HG03342 (cell line): ENCODE data around the gene ZNF628.

Experiments
- ATAC-seq: cut with Tn5 transposase; IDR thresholded peaks from one replicate; pipeline ENCODE4 v1.9.1; 2021; ENCODE audit warnings: mild to moderate bottlenecking, moderate library complexity; ENCODE audit not compliant: unreplicated experiment

ZNF628 gene

DNA sequence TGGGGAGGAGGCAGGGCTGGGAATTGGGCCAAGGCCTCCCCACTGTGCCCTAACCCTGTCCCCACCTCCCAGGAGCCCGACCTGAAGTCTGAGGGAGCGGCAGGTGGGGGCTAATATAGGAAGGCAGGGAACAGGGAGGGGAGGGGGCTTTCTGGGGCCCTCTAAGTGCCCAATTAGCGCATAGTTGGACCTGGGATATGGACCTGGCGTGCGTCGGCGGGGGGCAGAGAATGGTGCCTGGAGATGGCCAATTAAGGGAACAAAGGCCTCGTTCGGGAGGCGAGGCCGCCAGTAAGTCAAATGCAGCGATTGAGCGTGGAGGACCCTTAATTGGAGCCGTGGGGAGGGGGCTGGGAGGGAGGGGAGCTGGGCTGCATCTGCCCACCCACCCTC, 11.8 kb upstream of the ZNF628 start, which contains the start of gene C19orf85:
Gene C19orf85, minus strand, starts transcription at position 90 of the 393 bp plus-strand sequence. CDS start 197 bp downstream, outside the sequence.
- no peak for ATAC-seq

DNA sequence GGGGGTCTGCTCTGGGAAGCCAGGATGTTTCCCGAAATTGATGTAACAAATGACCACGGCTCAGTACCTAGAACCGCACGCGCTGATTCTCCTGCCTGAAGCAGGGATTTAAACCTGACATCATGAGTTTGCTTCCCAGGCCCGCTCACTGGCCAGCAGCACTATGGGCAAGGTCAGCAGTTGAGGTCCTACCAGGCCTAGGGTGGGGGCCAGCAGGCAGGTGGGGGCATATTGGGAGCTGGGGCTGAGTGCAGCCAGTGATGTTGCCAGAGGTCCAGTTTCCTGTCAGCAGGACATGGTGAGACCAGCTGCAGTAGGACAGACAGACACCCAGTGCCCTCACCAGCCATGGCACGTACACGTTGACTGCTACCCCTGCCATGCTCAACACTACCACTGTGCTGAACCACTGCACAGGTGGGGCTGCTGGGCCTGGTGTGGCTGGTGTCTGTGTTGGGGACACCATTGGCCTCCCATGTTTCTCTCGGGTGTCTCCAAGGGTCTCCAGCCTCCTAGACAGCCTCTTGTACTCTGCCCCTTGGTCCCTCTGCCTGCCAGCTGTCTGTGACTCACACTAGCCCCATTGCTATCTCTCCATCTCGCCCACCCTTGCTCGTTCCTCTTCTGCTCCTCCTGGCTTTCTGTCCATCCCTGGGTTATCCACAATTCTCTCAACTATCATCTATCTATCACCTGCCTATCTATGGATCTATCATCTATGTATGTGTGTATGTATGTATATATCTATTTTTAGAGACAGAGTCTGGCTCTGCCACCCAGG, 10.8 kb upstream of the ZNF628 start:
- no peak for ATAC-seq

DNA sequence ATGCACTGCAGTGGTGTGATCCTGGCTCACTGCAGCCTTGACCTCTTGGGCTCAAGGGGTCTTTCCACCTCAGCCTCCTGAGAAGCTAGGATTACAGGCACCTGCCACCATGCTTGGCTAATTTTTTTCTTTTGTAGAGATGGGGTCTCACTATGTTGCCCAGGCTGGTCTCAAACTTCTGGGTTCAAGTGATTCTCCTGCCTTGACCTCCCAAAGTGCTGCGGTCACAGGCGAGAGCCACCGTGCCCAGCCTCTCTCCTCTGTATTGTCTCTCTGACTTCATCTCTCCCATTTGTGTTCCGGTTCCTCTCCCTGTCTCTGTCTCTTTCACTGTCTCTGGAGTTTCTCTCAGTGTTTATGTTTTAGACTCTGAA, 10.2 kb upstream of the ZNF628 start:
- no peak for ATAC-seq

DNA sequence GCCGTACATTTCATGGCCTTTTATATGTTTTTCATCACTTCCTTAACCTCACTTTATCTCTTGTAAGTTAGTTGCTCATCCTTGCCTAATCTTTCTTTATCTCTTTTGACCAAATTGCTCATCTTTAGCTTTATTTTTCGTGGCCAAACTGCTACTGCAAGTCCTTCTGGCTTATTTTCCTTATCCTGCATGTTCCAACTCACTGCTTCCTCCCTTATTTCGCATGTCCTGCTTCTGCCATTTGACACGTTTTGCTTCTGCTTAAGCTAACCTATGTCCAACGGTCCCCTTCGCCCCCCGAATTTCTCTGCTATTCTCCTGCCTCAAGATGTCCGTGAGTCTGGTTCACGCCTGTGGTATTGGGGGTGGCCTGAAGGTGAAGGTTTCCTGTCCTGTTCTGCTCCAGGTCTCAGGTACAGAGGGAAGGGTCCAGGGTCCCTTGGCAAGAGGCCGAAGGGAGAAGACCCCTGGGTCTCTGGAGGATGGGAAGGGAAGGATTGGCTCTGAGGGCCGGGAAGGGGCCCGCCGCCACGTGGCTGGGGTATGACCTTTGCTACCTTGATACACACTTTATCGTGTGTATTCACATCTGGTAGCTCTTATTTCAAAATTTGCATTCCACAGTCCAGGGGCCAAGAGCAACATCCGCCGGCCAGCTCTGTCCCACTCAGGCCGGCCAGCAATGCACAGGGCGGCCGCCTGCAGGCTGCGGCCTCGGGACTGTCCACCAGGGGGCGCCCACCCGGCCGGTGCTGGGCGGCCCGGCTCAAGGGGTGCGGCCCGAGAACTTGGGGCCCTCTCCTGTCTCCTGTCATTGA, 9.0 kb upstream of the ZNF628 start:
- no peak for ATAC-seq

DNA sequence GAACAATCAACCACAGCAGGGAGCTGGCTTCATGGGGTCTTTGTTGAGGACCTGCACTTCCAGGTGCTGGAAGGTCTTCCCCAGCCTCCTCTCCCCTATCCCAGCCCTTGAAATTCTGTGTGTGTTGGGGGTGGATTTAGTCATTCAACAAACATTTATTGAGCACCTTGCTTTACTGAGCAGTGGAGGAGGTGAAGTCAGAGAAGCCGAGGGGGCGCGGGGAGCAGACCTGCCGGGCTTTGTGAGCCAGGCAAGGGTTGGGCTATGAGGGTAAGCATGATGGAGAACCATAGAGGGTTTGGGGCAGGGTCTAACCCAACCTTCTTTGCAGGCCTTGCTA, 8.4 kb upstream of the ZNF628 start:
- no peak for ATAC-seq

DNA sequence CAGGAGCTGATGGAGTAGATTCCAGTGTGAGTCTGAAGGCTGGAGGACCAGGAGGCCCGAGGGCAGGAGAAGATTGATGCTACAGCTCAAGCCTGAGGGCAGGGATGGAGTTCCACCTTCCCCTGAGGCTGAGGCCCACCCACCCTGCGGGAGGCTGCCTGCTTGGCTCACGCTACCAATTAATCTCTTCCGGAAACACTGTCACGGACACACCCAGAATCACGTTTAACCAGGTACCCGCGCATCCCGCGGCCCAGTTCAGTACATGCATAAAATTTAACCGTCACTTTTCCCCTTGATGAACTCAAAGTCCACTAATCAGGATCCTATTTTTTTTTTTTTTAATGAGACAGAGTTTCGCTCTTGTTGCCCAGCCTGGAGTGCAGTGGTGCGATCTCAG, 5.2 kb upstream of the ZNF628 start:
- ATAC-seq: no peak

DNA sequence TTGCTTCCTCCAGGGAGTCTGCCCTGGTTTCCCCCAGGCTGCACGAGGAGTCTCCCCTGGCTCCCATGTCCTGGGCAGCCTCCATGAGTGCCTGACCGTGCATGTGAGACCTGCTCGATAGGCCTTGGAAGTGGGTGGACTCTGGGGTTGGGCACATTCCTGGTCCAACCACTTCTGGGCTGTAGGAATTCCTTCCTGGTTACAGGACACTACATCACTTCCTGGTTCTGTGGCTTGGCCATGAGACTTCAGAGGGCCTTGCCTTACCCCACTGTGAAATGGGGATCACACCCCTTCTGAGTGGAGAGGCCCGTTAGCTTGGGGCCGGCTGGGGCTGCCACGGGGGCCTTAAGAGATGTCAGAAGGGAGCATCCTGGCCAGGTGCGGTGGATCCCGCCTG, 4.0 kb upstream of the ZNF628 start:
- ATAC-seq: no peak

DNA sequence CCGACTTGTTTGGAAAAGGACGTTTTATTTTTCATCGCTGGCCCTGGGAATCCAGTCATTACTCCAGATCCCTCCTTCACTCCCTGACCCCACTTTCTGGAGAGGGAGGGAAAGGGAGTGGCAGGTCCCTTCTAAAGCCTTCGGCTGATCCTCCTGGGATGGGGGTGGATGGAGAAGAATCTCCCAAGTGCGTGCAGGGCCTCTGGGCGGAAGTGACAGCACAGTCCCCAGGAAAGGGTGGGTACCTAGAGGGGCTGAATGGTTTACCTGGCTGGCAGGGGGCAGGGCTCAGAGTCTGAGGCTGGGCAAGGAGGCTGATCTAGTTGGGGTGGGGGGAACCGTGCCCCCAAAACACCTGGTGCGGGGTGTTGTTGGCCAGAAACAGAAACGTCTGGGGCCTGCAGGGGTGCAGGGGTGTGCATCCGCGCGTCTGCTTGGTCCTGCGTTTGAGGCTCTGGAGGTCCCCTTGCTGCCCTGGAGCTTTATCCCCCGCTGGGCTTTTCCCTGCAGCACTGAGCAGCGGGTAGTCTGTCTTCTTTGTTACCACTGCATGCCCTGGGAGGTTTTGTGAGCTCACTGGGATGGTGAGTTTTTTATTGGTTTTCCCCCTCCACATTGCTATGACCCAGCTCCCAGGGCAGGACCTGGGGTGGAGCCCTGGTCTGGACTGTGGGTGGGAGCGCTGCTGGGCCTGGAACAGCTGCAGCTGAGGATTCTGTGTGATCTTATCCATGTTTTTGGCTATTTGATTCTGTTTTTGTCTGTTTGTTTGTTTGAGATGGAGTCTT, 3.0 kb upstream of the ZNF628 start:
- no peak for ATAC-seq

DNA sequence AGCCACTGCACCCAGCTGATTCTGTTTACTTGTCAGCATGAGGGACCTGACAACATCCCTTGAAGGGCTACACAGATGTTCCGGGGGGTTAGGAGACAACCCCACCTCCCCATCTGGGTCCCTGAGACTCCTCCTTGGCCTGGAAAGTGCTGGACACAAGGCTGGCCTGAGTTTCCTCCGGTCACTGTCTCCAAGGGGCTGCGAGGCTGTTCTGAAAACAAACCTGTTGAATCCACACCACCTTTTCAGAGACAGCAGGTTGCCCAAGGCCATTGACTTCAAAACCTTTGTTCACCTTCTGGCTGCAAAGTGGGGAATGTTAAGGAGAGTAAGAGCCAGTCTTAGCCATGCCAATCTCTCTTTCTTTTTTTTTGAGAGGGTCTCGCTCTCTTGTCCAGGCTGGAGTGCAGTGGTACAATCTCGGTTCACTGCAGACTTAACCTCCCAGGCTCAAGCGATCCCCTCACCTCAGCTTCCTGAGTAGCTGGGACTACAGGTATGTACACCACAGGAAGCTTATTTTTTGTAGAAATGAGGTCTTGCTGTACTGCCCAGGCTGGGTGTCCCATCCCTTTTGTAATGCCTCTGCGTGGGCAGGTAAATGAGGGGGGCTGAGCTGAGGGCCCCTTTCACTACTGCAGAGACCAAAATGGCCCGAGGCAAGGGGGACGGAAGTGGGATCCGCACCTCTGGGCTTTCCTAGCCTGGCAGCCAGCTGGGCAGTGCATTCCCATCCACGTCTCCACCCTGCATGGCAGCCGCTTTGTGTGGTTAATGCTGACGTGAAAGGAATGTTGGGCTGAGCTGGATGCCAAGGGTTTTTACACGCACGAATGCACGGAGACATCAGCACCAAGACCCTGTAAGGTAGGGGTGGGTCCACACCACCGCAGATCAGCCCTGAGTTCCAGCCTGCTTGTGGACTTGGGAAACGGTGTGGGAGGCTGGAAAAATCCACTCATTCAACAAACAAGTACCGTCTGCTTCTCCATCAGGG, 1.9 kb upstream of the ZNF628 start:
- no peak for ATAC-seq

DNA sequence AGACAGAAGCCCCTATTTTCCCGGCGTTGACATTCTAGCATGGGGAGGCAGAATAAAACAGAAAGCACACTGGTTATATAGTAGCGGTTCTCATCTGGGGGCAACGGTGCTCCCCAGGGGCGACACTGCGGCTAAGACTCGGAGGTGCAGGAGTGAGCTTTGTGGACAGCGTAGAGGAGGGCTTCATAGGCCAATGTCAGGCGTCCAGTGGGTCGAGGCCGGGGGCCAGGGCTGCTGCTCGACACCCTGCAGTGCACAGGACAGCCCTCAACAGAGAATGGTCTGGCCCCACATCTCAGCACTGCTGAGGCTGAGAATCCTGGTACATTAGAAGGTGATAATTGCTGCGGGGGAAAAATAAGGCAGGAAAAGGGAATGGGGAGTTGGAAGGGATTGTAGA, 1.5 kb downstream of the ZNF628 start:
- no peak for ATAC-seq

DNA sequence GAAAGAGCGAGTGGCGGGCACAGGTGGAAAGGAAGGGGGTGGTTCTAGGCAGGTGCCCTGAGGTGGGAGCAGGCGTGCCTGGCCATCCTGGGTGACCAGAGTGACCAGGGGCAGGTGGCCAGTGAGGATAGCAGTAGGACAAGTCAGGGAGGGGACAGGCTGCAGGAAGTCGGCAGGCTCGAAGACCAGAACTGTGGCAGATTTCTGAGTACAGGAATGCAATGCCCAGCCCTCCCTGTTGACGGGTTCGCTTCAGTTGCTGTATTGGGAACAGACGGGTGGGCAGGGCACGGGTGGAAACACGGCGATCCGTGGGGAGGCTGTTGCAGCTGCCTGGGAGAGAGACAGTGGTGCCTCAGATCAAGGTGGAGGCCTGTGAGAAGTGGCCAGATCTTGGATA, 1.9 kb downstream of the ZNF628 start:
- no peak for ATAC-seq

DNA sequence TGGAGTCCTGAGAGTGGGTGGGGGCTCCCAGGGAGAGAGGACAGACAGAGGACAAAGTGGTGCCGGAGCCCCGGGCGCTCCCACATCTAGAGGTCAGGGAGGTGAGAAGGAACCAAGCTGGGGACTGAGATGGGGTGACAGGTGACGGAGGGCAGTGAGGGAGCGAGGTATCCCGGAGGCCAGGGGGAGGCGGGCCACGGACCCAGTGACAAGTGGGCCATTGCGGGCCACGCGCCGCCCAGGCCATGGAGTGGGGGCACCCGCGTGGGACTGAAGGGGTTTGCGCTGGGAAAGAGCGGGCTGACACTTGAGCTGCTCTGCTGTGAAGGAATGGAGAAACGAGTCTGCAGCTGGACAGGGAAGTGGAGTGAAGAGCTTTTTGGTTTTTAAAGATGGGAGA, 2.6 kb downstream of the ZNF628 start:
- no peak for ATAC-seq

DNA sequence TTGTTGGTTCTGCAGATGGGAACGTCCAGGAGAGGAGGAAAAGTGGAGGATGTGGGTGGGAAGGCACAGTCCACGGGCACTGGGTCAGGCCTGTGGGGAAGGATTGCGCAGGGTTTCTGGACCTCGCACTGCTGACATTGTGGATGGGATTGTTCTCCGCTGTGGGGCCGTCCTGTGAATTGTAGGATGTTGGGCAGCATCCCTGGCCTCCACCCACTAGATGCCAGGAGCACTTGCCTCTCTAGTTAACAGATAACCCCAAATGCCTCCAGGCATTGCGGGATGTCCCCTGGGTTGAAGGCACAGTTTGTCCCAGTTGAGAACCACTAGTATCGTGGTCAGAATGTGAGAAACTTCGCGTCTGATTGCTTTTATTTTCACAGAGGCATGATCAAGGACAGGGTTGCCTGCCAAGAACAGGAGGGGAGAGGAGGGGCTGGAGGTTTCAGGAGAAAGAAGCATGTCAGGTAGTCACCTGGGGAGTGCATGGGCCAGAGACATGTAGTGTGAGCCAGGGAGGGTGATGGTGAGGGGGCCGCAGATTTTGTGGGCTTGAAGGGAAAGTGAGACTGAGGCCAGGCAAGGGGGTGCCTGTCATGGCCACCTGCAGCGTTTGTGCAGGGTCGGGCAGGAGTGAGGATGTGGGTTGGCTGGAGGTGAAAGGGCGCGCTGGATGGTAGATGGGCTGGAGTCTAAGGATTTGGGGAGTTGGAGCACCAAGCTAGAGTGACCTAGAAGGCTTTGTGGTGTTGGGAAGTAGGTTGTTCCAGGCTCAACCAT, 3.2 kb downstream of the ZNF628 start:
- no peak for ATAC-seq

DNA sequence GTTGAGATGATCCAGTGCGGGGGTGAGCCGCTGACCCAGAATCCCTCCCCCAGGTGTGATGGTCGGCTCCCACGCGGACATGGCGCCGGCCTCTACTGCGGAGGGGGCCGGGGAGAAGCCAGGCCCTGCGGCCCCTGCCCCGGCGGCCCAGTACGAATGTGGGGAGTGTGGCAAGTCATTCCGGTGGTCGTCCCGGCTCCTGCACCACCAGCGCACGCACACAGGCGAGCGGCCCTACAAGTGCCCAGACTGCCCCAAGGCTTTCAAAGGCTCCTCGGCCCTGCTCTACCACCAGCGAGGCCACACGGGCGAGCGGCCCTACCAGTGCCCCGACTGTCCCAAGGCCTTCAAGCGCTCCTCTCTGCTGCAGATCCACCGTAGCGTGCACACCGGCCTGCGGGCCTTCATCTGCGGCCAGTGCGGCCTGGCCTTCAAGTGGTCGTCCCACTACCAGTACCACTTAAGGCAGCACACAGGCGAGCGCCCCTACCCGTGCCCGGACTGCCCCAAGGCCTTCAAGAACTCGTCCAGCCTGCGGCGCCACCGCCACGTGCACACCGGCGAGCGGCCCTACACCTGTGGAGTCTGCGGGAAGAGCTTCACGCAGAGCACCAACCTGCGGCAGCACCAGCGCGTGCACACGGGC, 4.9 kb downstream of the ZNF628 start:
- ATAC-seq: no peak

DNA sequence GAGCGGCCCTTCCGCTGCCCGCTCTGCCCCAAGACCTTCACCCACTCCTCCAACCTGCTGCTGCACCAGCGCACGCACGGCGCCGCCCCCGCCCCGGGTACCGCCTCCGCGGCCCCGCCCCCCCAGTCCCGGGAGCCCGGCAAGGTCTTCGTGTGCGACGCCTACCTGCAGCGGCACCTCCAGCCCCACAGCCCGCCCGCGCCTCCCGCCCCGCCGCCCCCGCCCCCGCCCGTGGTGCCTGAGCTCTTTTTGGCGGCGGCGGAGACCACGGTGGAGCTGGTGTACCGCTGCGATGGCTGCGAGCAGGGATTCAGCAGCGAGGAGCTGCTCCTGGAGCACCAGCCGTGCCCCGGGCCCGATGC, 5.4 kb downstream of the ZNF628 start:
- ATAC-seq: no peak

DNA sequence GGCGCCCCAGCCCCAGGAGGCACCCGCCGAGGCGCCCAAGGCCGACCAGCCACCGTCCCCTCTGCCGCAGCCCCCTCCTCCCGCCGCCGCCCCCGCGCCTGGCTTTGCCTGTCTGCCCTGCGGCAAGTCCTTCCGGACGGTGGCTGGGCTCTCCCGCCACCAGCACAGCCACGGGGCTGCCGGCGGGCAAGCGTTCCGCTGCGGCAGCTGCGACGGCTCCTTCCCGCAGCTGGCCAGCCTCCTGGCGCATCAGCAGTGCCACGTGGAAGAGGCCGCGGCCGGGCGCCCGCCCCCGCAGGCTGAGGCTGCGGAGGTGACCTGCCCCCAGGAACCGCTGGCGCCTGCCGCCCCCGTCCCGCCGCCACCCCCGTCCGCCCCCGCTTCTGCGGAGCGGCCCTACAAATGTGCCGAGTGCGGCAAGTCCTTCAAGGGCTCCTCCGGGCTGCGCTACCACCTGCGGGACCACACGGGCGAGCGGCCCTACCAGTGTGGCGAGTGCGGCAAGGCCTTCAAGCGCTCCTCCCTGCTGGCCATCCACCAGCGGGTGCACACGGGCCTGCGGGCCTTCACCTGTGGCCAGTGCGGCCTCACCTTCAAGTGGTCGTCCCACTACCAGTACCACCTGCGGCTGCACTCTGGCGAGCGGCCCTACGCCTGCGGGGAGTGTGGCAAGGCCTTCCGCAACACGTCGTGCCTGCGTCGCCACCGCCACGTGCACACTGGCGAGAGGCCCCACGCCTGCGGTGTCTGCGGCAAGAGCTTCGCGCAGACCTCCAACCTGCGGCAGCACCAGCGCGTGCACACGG, 5.9 kb downstream of the ZNF628 start:
- ATAC-seq: no peak

DNA sequence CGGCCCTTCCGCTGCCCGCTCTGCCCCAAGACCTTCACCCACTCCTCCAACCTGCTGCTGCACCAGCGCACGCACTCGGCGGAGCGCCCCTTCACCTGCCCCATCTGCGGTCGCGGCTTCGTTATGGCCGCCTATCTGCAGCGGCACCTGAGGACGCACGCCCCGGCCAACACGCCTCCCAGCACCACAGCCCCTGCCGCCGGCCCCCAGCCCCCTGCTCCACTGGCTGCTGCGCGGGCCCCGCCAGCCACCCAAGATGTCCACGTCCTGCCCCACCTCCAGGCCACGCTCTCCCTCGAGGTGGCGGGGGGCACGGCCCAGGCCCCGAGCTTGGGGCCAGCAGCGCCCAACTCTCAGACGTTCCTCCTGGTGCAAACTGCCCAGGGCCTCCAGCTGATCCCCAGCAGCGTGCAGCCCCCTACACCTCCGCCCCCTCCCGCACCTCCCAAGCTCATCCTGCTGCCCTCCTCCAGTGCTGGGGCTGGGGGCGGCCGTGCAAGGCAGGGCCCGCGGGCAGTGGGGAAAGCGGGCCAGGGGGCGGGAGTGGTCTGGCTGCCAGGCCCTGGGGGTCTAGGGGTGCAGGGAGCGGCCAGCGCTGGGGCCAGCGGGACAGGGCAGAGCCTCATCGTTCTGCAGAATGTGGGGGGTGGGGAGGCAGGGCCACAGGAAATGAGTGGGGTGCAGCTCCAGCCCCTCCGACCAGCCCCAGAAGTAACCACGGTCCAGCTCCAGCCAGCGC, 6.7 kb downstream of the ZNF628 start:
- ATAC-seq: no peak
